GM12872 (cell line): Measurements from ENCODE around the gene FTCD.

ENCODE experiments used
- TF ChIP-seq, protein P1 (sequence below): IDR thresholded peaks from 3 replicates; pipeline ENCODE4 v1.5.1; 2011; ENCODE audit warnings: low read depth, mild to moderate bottlenecking, low read length, moderate library complexity; ENCODE audit not compliant: insufficient read depth

The FTCD gene

GRCh38 chr21:46159841-46160656, 4.7 kb upstream of the FTCD start:
- TF ChIP-seq, protein P1, sequence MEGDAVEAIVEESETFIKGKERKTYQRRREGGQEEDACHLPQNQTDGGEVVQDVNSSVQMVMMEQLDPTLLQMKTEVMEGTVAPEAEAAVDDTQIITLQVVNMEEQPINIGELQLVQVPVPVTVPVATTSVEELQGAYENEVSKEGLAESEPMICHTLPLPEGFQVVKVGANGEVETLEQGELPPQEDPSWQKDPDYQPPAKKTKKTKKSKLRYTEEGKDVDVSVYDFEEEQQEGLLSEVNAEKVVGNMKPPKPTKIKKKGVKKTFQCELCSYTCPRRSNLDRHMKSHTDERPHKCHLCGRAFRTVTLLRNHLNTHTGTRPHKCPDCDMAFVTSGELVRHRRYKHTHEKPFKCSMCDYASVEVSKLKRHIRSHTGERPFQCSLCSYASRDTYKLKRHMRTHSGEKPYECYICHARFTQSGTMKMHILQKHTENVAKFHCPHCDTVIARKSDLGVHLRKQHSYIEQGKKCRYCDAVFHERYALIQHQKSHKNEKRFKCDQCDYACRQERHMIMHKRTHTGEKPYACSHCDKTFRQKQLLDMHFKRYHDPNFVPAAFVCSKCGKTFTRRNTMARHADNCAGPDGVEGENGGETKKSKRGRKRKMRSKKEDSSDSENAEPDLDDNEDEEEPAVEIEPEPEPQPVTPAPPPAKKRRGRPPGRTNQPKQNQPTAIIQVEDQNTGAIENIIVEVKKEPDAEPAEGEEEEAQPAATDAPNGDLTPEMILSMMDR: no peak

- TF ChIP-seq, protein P1: no peak
These were observed 4.0 kb upstream of the FTCD start for GRCh38 chr21:46159390-46159789.

DNA sequence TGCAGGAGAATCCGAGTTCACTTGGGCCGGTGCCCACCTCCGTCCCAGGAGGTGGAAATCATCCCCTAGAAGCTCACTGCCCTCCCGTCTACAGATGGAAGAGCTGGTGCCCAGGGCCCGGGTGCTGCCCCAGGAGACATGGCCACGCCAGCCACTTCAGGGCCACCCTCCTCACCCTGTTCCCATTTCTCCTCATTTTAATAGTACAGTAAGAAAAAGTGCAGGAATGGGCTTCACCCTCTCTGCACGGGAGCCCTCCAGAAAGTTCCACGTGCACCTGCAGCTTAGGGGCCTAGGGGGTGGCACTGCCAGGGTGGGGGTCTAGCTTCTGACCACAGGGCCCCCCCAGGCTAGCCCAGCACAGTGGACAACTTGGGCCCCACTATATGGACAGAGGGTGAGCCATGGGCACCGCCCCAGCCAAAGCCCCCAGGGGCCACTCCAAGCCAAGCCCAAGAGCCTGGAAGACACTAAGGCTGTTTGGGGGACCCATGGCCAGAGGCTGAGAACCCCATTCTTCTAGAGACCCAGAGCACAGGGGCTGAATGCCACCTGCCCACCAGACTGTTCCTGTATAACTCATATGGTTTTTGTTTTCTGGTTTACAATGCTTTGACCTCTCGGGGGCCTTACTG, 3.4 kb upstream of the FTCD start:
- TF ChIP-seq, protein P1: no peak

- TF ChIP-seq, protein P1: no peak
These were observed 2.6 kb upstream of the FTCD start for GRCh38 chr21:46157987-46158451.

GRCh38 chr21:46157396-46157986, 2.1 kb upstream of the FTCD start:
- TF ChIP-seq, protein P1: no peak

DNA sequence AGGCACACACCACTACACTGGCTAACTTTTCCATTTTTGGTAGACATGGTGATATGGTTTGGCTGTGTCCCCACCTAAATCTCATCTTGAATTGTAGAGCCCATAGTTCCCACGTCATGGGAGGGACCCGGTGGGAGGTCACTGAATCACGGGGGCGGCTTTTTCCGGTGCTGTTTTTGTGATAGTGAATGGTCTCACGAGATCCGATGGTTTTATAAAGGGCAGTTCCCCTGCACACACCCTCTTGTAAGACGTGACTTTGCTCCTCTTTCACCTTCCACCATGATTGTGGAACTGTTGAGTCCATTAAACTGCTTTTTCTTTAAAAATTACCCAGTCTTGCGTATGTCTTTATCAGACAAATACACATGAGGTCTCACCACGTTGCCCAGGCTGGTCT, 1.3 kb upstream of the FTCD start:
- TF ChIP-seq, protein P1: no peak

- TF ChIP-seq, protein P1: no peak
These were observed 933 bp upstream of the FTCD start for GRCh38 chr21:46156378-46156645.
